HG02623 (cell line): Measurements from ENCODE around the gene ATP2B3.

Experiments
- ATAC-seq: cut with Tn5 transposase; IDR thresholded peaks from one replicate; pipeline ENCODE4 v1.9.1; 2021; ENCODE audit warnings: moderate library complexity; ENCODE audit not compliant: unreplicated experiment

The ATP2B3 gene

GRCh38 chrX:153631907-153632594, 114.6 kb downstream of the ATP2B3 start:
- no peak for ATAC-seq
